OCI-LY1 (cell line): ENCODE data around the gene WAS.
"Not testable (repeated sequence)": the region's sequence is repeated elsewhere in the genome, so short reads cannot be mapped to it uniquely, and the experiment has no call there.

Experiments used
- H2AFZ ChIP-seq: fragments of 200-600 bp; sonication (generic), shearing (Covaris generic); 2 replicates; pipeline ENCODE4 v1.6.0; 2014; ENCODE audit warnings: antibody characterized with exemption, mild to moderate bottlenecking, low read length
- H3F3A ChIP-seq: fragments of 200-600 bp; sonication (generic), shearing (Covaris generic); 2 replicates; pipeline ENCODE4 v1.6.0; 2014; ENCODE audit warnings: mild to moderate bottlenecking, antibody characterized with exemption, low read length, moderate library complexity; ENCODE audit not compliant: insufficient read depth
- H3K27ac ChIP-seq: fragments of 200-600 bp; sonication (generic); 2 replicates; pipeline ENCODE4 v1.5.1; 2014; ENCODE audit warnings: low read length, mixed run types, mild to moderate bottlenecking, low read depth; ENCODE audit not compliant: poor library complexity, severe bottlenecking
- H3K27me3 ChIP-seq: fragments of 200-600 bp; sonication (generic); 2 replicates; pipeline ENCODE4 v1.6.0; 2014; ENCODE audit warnings: antibody characterized with exemption, mild to moderate bottlenecking, low read length, moderate library complexity; ENCODE audit not compliant: insufficient read depth
- H3K36me3 ChIP-seq: fragments of 200-600 bp; sonication (generic); 2 replicates; pipeline ENCODE4 v1.6.1; 2014; ENCODE audit warnings: mild to moderate bottlenecking, antibody characterized with exemption, low read length, moderate library complexity, mixed read lengths; ENCODE audit not compliant: insufficient read depth
- H3K4me1 ChIP-seq: fragments of 200-600 bp; sonication (generic); 2 replicates; pipeline ENCODE4 v1.5.1; 2014; ENCODE audit warnings: mild to moderate bottlenecking, low read length, moderate library complexity; ENCODE audit not compliant: insufficient read depth, severe bottlenecking
- H3K4me2 ChIP-seq: fragments of 200-600 bp; sonication (generic), shearing (Covaris generic); 2 replicates; pipeline ENCODE4 v1.6.1; 2014; ENCODE audit warnings: low read length
- H3K4me3 ChIP-seq: fragments of 200-600 bp; sonication (generic); 2 replicates; pipeline ENCODE4 v1.5.1; 2014; ENCODE audit warnings: low read length, low read depth, mild to moderate bottlenecking, mixed read lengths; ENCODE audit not compliant: poor library complexity, severe bottlenecking
- H3K79me2 ChIP-seq: fragments of 200-600 bp; shearing (Covaris generic); 2 replicates; pipeline ENCODE4 v1.6.1; 2016; ENCODE audit warnings: mixed run types, low read length, mixed read lengths; ENCODE audit not compliant: insufficient read depth
- H3K9ac ChIP-seq: fragments of 200-600 bp; sonication (generic), shearing (Covaris generic); 2 replicates; pipeline ENCODE4 v1.6.1; 2014; ENCODE audit warnings: mild to moderate bottlenecking, low read length, mixed read lengths
- H3K9me2 ChIP-seq: fragments of 200-600 bp; sonication (generic), shearing (Covaris generic); 2 replicates; pipeline ENCODE4 v1.6.1; 2014; ENCODE audit warnings: low read depth, mild to moderate bottlenecking, low read length, mixed read lengths
- H3K9me3 ChIP-seq: fragments of 200-600 bp; shearing (Covaris generic); 2 replicates; pipeline ENCODE4 v1.6.1; 2014; ENCODE audit warnings: low read length, mixed read lengths
- H4K20me1 ChIP-seq: fragments of 200-600 bp; sonication (generic), shearing (Covaris generic); 2 replicates; pipeline ENCODE4 v1.6.0; 2016; ENCODE audit warnings: mild to moderate bottlenecking, low read length; ENCODE audit not compliant: insufficient read depth
- CTCF ChIP-seq: fragments of 200-600 bp; sonication (generic), shearing (Covaris generic); IDR thresholded peaks from 2 replicates; pipeline ENCODE4 v1.5.1; 2017; ENCODE audit warnings: mild to moderate bottlenecking, antibody characterized with exemption, low read length, moderate library complexity, mixed read lengths
- EZH2 ChIP-seq: fragments of 200-600 bp; sonication (generic), shearing (Covaris generic); IDR thresholded peaks from 2 replicates; pipeline ENCODE4 v1.8.0; 2017; ENCODE audit warnings: borderline replicate concordance, mixed run types, mild to moderate bottlenecking, antibody characterized with exemption, low read length, moderate library complexity, mixed read lengths

The WAS gene

GRCh38 chrX:48688531-48689150, 5.0 kb downstream of the WAS start:
- TF ChIP-seq CTCF (no peak), EZH2 (no peak)
- Histone ChIP-seq H4K20me1 (no peaks in the 10 kb centered on the region), H3K9me2 (no peaks in the 10 kb centered on the region), H3F3A (no peaks in the 10 kb centered on the region), H3K36me3 (peaks cover 49% of the 10 kb centered on the region), H3K27me3 (no peaks in the 10 kb centered on the region), H3K4me1 (peaks cover 18% of the 10 kb centered on the region), H3K27ac (no peak overlapping the region), H3K79me2 (no peaks in the 10 kb centered on the region), H2AFZ (no peak overlapping the region), H3K9ac (no peak overlapping the region), H3K4me3 (no peak overlapping the region), H3K9me3 (no peaks in the 10 kb centered on the region), H3K4me2 (no peak overlapping the region)

GRCh38 chrX:48689208-48689920, 5.8 kb downstream of the WAS start:
- no peaks in the 10 kb centered on the region for H4K20me1 ChIP-seq
- H3K9me3 ChIP-seq: no peaks in the 10 kb centered on the region
- no peak overlapping the region for H3K27ac ChIP-seq
- no peaks in the 10 kb centered on the region for H3K9me2 ChIP-seq
- no peaks in the 10 kb centered on the region for H3K27me3 ChIP-seq
- H3K4me3 ChIP-seq: no peak overlapping the region
- peaks cover 49% of the 10 kb centered on the region for H3K36me3 ChIP-seq
- H2AFZ ChIP-seq: no peak overlapping the region
- H3K4me2 ChIP-seq: no peak overlapping the region
- no peaks in the 10 kb centered on the region for H3K79me2 ChIP-seq
- H3F3A ChIP-seq: no peaks in the 10 kb centered on the region
- H3K9ac ChIP-seq: no peak overlapping the region
- H3K4me1 ChIP-seq: peaks cover 14% of the 10 kb centered on the region
- TF ChIP-seq CTCF: no peak
- TF ChIP-seq EZH2: no peak

GRCh38 chrX:48691746-48692145, 8.1 kb downstream of the WAS start:
- not testable (repeated sequence) for H3K9me3 ChIP-seq, H4K20me1 ChIP-seq, H3K9me2 ChIP-seq

More at GRCh38 chrX:48691746-48692145, 8.1 kb downstream of the WAS start:
- not testable (repeated sequence) for H3K27ac ChIP-seq, H3K4me3 ChIP-seq, H3F3A ChIP-seq, H3K27me3 ChIP-seq, H3K9ac ChIP-seq, H3K4me2 ChIP-seq, H3K79me2 ChIP-seq, H2AFZ ChIP-seq
- H3K4me1 ChIP-seq: peaks cover 12% of the 10 kb centered on the region
- H3K36me3 ChIP-seq: peaks cover 35% of the 10 kb centered on the region
